NCI-H2081 (cell line): Measurements from ENCODE around the gene ZNF573.
"Not testable (repeated sequence)": the region's sequence is repeated elsewhere in the genome, so short reads cannot be mapped to it uniquely, and the experiment has no call there.

Experiments
- DNase-seq, 2 experiments: peaks; one replicate each; lab custom pipeline; 2025; lab: John Stamatoyannopoulos, UW

Gene ZNF573

DNA sequence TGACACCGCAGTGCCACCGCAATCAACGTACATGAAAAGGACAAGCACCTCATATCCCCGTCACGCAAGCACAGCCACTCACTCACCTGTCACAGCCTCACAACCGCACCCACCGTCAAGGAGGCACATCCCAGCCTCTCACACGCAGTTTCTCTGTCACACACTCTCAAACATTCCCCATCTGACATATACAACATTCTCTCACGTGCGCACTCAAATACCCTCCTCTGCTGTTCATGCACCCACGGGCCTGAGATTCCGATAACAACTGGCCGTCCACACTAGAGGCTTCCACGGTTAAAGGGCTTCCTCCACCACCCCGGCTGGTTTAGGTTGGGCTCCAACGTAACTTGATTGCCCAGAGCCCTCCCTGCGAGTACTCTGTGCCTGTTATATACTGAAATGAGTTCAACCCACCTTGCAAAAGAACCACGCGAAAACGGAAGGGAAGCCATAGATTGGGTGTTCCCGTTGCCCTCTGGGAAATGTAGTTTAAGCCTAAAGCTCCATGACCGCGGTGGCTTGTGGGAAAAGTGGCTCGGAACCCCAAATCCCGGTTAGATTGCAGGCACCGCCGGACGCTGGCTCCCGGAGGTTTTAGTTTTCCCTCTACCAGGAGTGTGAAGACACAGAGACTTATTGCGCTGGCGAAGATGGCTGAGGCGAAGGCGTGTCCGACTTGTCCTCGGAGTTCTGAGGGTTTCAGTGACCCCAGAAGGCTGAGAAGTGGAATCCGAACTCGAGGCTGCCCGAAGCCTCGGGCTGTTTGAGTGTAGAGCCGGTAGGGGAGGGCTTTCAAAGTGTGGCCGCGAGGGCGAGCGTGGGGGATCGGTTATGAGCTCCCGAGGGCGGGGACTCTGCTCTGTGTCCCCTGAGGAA lies at the start of gene ZNF573:
Gene ZNF573 (minus strand): TSS at position 460 of the 879 bp plus-strand sequence. CDS start 5,857 bp downstream, outside the sequence.
- DNase-seq = peak; percentile 83 to 89

DNA sequence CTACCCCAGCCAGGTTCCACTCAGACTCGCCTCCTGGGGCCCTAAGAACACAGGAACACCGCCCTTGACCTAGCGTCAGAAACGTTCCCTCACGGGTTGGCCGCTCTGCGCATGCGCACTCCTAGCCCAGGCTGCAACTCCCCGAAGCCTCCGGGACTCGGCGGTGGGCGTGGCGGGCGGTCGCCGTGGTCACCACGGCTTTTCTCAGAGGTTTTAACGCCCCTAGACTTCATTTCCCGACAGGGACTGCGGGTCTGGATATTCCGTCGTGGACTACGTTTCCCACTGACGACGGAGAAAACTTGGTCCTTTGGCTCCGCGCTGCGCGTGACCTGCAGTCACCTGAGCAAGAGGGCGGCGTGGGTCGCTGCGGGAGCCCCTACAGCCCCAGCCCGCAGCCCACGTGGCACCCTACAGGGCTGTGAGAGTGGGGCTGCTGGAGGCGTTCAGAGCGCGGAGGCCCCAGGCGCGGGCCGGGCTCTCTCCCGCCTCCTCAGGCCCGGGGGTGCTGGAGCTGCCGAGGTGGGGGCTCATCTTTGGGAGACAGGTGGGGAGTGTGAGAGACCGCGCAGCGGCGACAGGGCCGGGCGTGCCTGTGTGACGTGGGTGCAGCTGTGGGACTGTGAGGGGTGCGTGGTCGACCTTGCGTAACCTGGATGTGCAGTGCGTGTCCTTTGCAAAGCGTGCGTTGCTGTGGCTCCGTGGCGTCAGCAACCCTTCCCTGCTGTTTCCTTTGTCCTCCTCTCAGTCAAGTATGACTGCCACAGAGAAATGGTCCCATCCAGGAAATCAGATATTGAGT lies 38.0 kb upstream of the ZNF573 start:
- DNase-seq = no peak

DNA sequence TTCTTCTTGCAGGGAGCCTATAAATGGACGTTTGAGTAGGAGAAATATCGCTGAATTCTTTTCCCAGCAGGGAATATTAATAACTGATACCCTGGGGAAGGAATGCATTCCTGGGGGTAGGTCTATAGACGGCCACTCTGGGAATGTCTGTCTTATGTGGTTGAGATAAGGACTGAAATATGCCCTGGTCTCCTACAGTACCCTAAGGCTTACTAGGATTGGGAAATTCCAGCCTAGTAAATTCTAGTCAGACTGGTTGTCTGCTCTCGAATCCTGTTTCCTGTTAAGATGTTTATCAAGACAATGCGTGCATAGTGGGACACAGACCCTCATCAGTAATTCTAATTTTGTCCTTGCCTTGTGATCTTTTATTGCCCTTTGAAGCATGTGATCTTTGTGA lies 36.2 kb upstream of the ZNF573 start:
- DNase-seq = not testable (repeated sequence)

- no peak for DNase-seq
These were observed 34.0 kb upstream of the ZNF573 start for GRCh38 chr19:37813340-37813739.

- DNase-seq = no peak
These were observed 30.0 kb upstream of the ZNF573 start for GRCh38 chr19:37809366-37809765.

DNA sequence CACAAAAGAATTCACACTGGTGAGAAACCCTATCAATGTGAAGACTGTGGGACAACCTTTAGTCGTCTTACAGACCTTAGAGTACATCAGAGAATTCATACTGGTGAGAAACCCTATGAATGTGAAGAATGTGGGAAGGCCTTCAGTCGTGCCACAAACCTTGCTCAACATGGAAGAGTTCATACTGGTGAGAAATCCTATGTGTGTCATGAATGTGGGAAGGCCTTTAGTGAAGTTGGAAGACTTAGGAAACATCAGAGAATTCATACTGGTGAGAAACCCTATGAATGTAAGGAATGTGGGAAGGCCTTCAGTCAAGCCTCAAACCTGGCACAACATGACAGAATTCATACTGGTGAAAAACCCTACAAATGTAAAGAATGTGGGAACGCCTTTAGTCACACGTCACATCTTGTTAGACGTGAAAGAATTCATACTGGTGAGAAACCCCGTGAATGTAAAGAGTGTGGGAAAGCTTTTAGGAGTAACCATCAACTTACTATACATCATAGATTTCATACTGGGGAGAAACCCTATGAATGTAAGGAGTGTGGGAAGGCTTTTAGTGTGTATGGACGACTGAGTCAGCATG lies 24.0 kb upstream of the ZNF573 start:
- DNase-seq = no peak

DNA sequence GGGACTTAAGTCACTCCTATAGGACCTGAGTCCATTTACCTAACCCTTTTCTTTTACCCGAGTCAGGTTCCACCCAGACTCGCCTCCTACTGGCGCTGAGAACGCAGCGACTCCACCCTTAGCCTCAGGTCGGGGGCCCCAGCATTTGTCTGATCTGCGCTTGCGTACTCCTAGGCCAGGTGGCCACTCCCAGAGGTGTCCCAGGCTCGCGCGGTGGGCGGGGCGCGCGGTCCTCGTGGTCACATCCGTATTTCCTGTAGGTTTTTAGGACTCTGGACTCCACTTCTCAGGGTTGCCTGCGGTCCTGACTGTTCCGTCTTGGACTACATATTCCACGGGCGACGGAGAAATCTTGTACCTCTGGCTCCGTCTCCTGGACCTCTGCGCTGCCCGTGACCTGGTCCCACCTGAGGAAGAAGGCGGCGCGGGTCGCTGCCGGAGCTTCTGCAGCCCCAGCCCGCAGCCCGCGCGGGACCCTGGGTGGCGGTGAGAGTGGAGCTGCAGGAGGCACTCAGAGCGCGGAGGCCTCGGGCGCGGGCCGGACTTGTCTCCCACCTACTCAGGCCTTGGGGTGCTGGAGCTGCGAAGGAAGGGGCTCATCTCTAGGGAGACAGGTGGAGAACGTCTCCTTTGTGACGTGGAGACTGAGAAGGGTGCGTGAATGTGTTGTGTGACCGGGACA lies 11.0 kb upstream of the ZNF573 start:
- no peak for DNase-seq

- no peak for DNase-seq
These were observed 716 bp downstream of the ZNF573 start for GRCh38 chr19:37778613-37779126.

GRCh38 chr19:37770985-37771384 lies 8.4 kb downstream of the ZNF573 start:
- DNase-seq = no peak

DNA sequence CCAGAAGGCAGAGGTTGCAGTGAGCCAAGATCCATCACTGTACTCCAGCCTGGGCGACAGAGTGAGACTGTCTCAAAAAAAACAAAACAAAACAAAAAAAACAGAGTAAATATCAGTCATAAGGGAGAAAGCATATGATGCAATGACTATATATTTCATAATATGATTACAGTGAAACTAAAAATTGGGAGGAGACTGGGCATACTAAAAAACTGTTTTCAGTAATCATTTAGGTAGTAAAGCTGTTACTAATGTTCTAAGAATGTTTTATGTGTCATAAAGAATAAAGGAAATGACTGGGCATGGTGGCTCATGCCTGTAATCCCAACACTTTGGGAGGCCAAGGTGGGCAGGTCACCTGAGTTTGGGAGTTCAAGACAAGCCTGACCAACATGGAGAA lies 15.9 kb downstream of the ZNF573 start:
- DNase-seq = no peak

DNA sequence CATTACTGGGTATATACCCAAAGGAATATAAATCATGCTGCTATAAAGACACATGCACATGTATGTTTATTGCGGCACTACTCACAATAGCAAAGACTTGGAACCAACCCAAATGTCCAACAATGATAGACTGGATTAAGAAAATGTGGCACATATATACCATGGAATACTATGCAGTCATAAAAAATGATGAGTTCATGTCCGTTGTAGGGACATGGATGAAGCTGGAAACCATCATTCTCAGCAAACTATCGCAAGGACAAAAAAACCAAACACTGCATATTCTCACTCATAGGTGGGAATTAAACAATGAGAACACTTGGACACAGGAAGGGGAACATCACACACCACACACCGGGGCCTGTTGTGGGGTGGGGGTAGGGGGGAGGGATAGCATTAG lies 21.7 kb downstream of the ZNF573 start:
- DNase-seq = not testable (repeated sequence)

GRCh38 chr19:37738371-37738770 lies 41.0 kb downstream of the ZNF573 start:
- no peak for DNase-seq

GRCh38 chr19:37725181-37725580 lies 54.2 kb downstream of the ZNF573 start:
- no peak for DNase-seq

DNA sequence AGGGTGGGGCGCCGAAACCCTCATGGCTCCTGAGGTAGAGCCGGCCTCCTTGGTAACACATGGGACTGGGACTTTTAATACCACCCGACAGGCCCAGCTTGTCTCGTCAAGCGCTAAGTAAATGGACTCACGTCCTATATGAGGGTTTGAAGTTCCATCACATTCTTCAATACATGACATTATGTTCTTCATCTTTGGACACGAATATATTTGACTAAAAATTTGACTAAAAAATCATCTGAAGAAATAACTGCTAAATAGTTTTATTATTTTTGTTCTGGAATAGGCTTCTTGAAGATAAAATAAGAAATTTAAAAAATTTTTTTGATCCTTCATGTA lies 59.5 kb downstream of the ZNF573 start:
- no peak for DNase-seq

DNA sequence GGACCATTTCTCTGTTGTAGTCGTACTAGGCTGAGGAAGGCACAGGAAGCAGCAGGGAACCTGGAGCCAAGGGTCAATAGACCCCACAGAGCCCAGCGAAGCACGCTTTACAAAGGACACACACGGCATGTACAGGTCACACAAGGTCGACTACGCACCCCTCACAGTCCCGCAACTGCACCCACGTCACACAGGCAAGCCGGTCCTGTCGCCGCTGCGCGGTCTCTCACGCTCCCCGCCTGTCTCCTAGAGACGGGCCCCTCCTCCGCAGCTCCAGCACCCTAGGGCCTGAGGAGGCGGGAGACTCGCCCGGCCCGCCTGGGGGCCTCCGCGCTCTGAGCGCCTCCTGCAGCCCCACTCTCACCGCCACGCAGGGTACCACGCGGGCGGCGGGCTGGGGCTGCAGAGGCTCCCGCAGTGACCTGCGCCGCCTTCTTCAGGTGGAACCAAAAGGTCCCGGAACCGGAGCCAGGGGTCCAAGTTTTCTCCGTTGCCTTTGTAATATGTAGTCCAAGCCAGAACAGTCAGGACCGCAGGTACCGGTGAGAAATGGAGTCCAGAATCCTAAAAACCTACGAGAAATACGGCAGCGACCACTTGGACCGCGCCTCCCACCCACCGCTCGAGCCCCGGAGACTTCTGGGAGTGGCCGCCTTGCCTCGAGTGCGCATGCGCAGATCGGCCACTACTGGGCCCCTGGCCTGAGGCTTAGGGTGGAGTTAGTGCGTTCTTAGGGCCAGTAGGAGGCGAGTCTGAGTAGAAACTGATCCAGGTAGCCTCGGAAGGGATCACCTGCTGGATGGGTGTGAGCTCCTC lies 60.1 kb downstream of the ZNF573 start, which contains the start of gene ZNF607:
Gene ZNF607 (minus strand): TSS at position 651 of the 816 bp plus-strand sequence. CDS start 8,143 bp downstream, outside the sequence.
- peak; percentile 93 to 95 for DNase-seq

DNA sequence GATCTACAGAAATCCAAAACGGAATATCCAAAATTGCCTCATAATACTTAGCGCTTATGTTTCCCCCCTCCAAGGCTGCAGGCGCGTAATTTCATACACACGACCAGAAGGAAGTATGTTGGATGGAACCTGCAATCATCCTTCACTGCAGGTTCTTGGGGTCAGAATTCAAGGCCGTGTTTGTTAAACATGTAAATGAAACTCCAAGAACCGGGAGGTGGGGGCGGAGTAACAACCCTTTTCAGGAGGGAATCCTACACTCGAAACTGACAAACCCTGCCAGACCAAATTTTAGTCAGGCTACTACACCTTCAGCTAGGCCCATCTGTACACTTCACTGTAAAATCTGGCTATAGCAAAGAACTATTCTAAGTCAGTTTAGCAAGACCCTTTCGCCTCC lies 61.1 kb downstream of the ZNF573 start:
- no peak for DNase-seq

DNA sequence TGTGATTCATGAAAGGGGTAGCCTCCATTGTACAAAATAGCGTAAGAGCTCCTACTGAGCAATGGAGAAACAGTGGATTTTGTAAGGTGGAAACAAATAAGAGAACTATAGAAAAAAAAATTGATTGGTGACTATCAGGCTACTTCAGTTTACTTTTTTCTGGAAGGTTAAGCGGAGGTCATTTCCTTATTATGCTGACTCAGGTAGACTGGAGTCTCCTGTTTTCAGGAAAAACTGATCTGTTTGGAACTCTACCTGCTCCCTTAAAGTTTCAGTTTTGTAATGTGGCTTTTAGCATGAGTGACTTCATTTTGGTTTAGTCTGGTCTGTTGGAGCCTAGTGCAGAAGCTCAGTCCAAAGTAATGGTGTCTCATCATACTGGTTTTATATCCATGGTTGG lies 63.2 kb downstream of the ZNF573 start:
- DNase-seq = no peak

GRCh38 chr19:37706052-37706605 lies 73.3 kb downstream of the ZNF573 start:
- DNase-seq = no peak

- no peak for DNase-seq
These were observed 80.3 kb downstream of the ZNF573 start for GRCh38 chr19:37699057-37699456.

DNA sequence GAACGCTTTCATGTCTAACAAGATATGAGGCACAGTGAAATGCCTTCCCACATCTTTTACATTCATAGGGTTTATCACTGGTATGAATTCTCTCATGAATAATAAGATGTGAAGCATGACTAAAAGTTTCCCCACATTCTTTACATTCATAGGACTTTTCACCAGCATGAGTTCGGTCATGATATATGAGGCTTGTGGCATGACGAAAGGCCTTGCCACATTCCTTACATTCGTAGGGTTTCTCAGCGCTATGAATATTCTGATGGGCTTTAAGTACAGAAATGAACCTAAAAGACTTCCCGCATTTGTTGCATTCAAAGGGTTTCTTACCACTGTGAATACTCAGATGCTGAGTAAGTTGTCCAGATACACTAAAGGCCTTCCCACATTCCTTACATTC lies 81.2 kb downstream of the ZNF573 start:
- no peak for DNase-seq
